ENCODE measurements around the gene RAB8A. TPM values are rescaled to one million over a fixed set of nuclear protein-coding genes. Genes with fewer than 3 reads are reported as not detected.
A peak's percentile ranks its signal among the peaks of the same experiment; 100 is the strongest.

RAB8A gene
- total and polyA plus RNA-seq, 9 of the 15 experiments (the other 6 are each of a cell fraction or from before 2014, with no cell fraction given), result 11.2 to 102 (median 53.2) TPM

- no peak for TF ChIP-seq MYBL2 (IDR thresholded peaks at IDR 0.05; ENCODE audit: low read depth)
- no peak for TF ChIP-seq MYBL2 (CRISPR knock-in tag; IDR thresholded peaks at IDR 0.05; ENCODE audit: borderline replicate concordance)
- no peak for TF ChIP-seq ZNF444 (CRISPR knock-in tag; IDR thresholded peaks at IDR 0.05)
- TF ChIP-seq, protein P1, sequence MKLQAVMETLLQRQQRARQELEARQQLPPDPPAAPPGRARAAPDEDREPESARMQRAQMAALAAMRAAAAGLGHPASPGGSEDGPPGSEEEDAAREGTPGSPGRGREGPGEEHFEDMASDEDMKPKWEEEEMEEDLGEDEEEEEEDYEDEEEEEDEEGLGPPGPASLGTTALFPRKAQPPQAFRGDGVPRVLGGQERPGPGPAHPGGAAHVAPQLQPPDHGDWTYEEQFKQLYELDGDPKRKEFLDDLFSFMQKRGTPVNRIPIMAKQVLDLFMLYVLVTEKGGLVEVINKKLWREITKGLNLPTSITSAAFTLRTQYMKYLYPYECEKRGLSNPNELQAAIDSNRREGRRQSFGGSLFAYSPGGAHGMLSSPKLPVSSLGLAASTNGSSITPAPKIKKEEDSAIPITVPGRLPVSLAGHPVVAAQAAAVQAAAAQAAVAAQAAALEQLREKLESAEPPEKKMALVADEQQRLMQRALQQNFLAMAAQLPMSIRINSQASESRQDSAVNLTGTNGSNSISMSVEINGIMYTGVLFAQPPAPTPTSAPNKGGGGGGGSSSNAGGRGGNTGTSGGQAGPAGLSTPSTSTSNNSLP (IDR thresholded peaks at IDR 0.05; ENCODE audit: borderline replicate concordance, low read depth, low read length), result no peak
- TF ChIP-seq, protein P2, sequence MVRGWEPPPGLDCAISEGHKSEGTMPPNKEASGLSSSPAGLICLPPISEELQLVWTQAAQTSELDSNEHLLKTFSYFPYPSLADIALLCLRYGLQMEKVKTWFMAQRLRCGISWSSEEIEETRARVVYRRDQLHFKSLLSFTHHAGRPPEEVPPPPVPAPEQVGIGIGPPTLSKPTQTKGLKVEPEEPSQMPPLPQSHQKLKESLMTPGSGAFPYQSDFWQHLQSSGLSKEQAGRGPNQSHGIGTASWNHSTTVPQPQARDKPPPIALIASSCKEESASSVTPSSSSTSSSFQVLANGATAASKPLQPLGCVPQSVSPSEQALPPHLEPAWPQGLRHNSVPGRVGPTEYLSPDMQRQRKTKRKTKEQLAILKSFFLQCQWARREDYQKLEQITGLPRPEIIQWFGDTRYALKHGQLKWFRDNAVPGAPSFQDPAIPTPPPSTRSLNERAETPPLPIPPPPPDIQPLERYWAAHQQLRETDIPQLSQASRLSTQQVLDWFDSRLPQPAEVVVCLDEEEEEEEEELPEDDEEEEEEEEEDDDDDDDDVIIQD (CRISPR knock-in tag; IDR thresholded peaks at IDR 0.05), result no peak
- TF ChIP-seq EP300 (IDR thresholded peaks at IDR 0.05; ENCODE audit: low read length), result peak; percentile 11; the same call in 1 of the 2 replicates
- TF ChIP-seq CC2D1A (IDR thresholded peaks at IDR 0.05), result peak; percentile 86
- TF ChIP-seq, protein P3, sequence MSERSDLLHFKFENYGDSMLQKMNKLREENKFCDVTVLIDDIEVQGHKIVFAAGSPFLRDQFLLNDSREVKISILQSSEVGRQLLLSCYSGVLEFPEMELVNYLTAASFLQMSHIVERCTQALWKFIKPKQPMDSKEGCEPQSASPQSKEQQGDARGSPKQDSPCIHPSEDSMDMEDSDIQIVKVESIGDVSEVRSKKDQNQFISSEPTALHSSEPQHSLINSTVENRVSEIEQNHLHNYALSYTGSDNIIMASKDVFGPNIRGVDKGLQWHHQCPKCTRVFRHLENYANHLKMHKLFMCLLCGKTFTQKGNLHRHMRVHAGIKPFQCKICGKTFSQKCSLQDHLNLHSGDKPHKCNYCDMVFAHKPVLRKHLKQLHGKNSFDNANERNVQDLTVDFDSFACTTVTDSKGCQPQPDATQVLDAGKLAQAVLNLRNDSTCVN (CRISPR knock-in tag; IDR thresholded peaks at IDR 0.05), result no peak
- no peak for TF ChIP-seq POLR3A (IDR thresholded peaks at IDR 0.05; ENCODE audit: borderline replicate concordance, extremely low read depth, insufficient read depth, insufficient read length)
- no peak for TF ChIP-seq NRF1 (conservative IDR thresholded peaks at IDR 0.05 in 1 of 2, IDR thresholded peaks at IDR 0.05 in 1 of 2)
- TF ChIP-seq ZNF133 (CRISPR knock-in tag; IDR thresholded peaks at IDR 0.05), result no peak
- no peak for TF ChIP-seq ADNP (tag; IDR thresholded peaks at IDR 0.05)
- no peak for TF ChIP-seq ZNF175 (CRISPR knock-in tag; IDR thresholded peaks at IDR 0.05; ENCODE audit: low read depth)
- TF ChIP-seq NFIC (IDR thresholded peaks at IDR 0.05), result no peak; the same call in none of the 2 replicates
- no peak for TF ChIP-seq CHCHD3 (CRISPR knock-in tag; IDR thresholded peaks at IDR 0.05)
- TF ChIP-seq ZNF830 (CRISPR knock-in tag; IDR thresholded peaks at IDR 0.05), result no peak
- TF ChIP-seq TRIM28 (IDR thresholded peaks at IDR 0.05), result 0 out of 2 replicates have a peak, but pooled peaks have one; percentile 37
- TF ChIP-seq RNF2 (IDR thresholded peaks at IDR 0.05), result no peak
- TF ChIP-seq ZNF696 (CRISPR knock-in tag; conservative IDR thresholded peaks at IDR 0.05), result no peak
- TF ChIP-seq MED1 (CRISPR knock-in tag; IDR thresholded peaks at IDR 0.05; ENCODE audit: borderline replicate concordance), result no peak
- TF ChIP-seq SIRT6 (IDR thresholded peaks at IDR 0.05; ENCODE audit: low read depth, low read length), result no peak
- TF ChIP-seq ZNF76 (CRISPR knock-in tag; IDR thresholded peaks at IDR 0.05; ENCODE audit: borderline replicate concordance), result no peak
- peak; percentile 74 for TF ChIP-seq PHF20 (IDR thresholded peaks at IDR 0.05; ENCODE audit: partially characterized antibody)
- no peak for TF ChIP-seq SNIP1 (IDR thresholded peaks at IDR 0.05; ENCODE audit: low read depth)
- TF ChIP-seq ZBTB49 (CRISPR knock-in tag; IDR thresholded peaks at IDR 0.05; ENCODE audit: borderline replicate concordance), result no peak
Measured at GRCh38 chr19:16066611-16067104, 45.0 kb upstream of the RAB8A start (continued).
